Mesothelial cell of epicardium (in vitro differentiated cells): ENCODE measurements around the gene PACRG. TPM values are rescaled to one million over a fixed set of nuclear protein-coding genes. Genes with fewer than 3 reads are reported as not detected.

Source experiments
- DNase-seq, 2 experiments: peaks; one replicate each; pipeline ENCODE4 v3.0.0; 2021; ENCODE audit warnings: low spot score in 2 of 2; ENCODE audit not compliant: unreplicated experiment in 2 of 2
- H3K27ac Mint-ChIP-seq: 2 replicates; pipeline ENCODE4 v1.8.0; 2021; ENCODE audit warnings: mixed read lengths
- H3K27me3 Mint-ChIP-seq: 2 replicates; pipeline ENCODE4 v1.8.0; 2021; ENCODE audit warnings: low read depth, mixed read lengths
- H3K36me3 Mint-ChIP-seq: 2 replicates; pipeline ENCODE4 v1.8.0; 2021; ENCODE audit warnings: mixed read lengths
- H3K4me1 Mint-ChIP-seq: 2 replicates; pipeline ENCODE4 v1.8.0; 2021; ENCODE audit warnings: mixed read lengths
- H3K4me3 Mint-ChIP-seq: 2 replicates; pipeline ENCODE4 v1.8.0; 2021; ENCODE audit warnings: mild to moderate bottlenecking, moderate library complexity, mixed read lengths
- H3K9me3 Mint-ChIP-seq: 2 replicates; pipeline ENCODE4 v1.8.0; 2021; ENCODE audit warnings: mixed read lengths
- CTCF ChIP-seq: fragments of 200-600 bp; sonication (generic); IDR thresholded peaks from one replicate; pipeline ENCODE4 v1.5.0; 2021; ENCODE audit warnings: antibody characterized with exemption; ENCODE audit not compliant: unreplicated experiment
- total RNA-seq: library from RNA; stranded (reverse); gene quantifications from 3 replicates; pipeline ENCODE4 v1.2.1, GENCODE V29; 2021

The PACRG gene
- total RNA-seq, 1 donor from 2014 or later, result 1.6 TPM

- no peaks in the 10 kb centered on the region for H3K36me3 Mint-ChIP-seq
- no peak overlapping the region for H3K27ac Mint-ChIP-seq
- peaks cover 2% of the 10 kb centered on the region for H3K4me1 Mint-ChIP-seq
- no peak for DNase-seq
- H3K27me3 Mint-ChIP-seq, result no peaks in the 10 kb centered on the region
- no peaks in the 10 kb centered on the region for H3K9me3 Mint-ChIP-seq
- H3K4me3 Mint-ChIP-seq, result no peak overlapping the region
- TF ChIP-seq CTCF, result no peak
Observed at GRCh38 chr6:163342571-163343539, 615.1 kb downstream of the PACRG start.

- no peaks in the 10 kb centered on the region for H3K9me3 Mint-ChIP-seq
- H3K4me1 Mint-ChIP-seq, result peaks cover 2% of the 10 kb centered on the region
- no peaks in the 10 kb centered on the region for H3K27me3 Mint-ChIP-seq
- no peak for DNase-seq
- H3K27ac Mint-ChIP-seq, result no peak overlapping the region
- TF ChIP-seq CTCF, result no peak
- no peaks in the 10 kb centered on the region for H3K36me3 Mint-ChIP-seq
- no peak overlapping the region for H3K4me3 Mint-ChIP-seq
Observed at GRCh38 chr6:163343609-163344008, 615.8 kb downstream of the PACRG start.

- H3K4me1 Mint-ChIP-seq, result no peaks in the 10 kb centered on the region
- H3K9me3 Mint-ChIP-seq, result no peaks in the 10 kb centered on the region
- H3K36me3 Mint-ChIP-seq, result no peaks in the 10 kb centered on the region
- no peak for DNase-seq
- no peak for TF ChIP-seq CTCF
- H3K27ac Mint-ChIP-seq, result no peak overlapping the region
- H3K4me3 Mint-ChIP-seq, result no peak overlapping the region
- H3K27me3 Mint-ChIP-seq, result no peaks in the 10 kb centered on the region
Observed at GRCh38 chr6:163344411-163344810, 616.6 kb downstream of the PACRG start.

- H3K36me3 Mint-ChIP-seq, result no peaks in the 10 kb centered on the region
- H3K27ac Mint-ChIP-seq, result no peak overlapping the region
- no peak for DNase-seq
- H3K4me3 Mint-ChIP-seq, result no peak overlapping the region
- H3K27me3 Mint-ChIP-seq, result no peaks in the 10 kb centered on the region
- no peaks in the 10 kb centered on the region for H3K4me1 Mint-ChIP-seq
- TF ChIP-seq CTCF, result no peak
- H3K9me3 Mint-ChIP-seq, result no peaks in the 10 kb centered on the region
Observed at GRCh38 chr6:163345931-163346330, 618.2 kb downstream of the PACRG start.

GRCh38 chr6:163346497-163346961 is 618.8 kb downstream of the PACRG start:
- Mint-ChIP-seq H3K9me3 (no peaks in the 10 kb centered on the region), H3K4me1 (no peaks in the 10 kb centered on the region), H3K27me3 (no peaks in the 10 kb centered on the region), H3K27ac (no peak overlapping the region), H3K4me3 (no peak overlapping the region), H3K36me3 (no peaks in the 10 kb centered on the region)
- TF ChIP-seq CTCF, result no peak
- DNase-seq, result no peak
